Calu3 (cell line): ENCODE measurements around the gene MTG1. TPM values are rescaled to one million over a fixed set of nuclear protein-coding genes. Genes with fewer than 3 reads are reported as not detected.

ENCODE experiments used
- BruUV-seq: library from RNA; stranded (reverse); fragments of 400-500 nt; replicated peaks from 2 replicates; lab custom pipeline; 2021; lab: Mats Ljungman, UMichigan
- CTCF ChIA-PET: fragments of 300-600 bp; sonication (Branson Sonifier 250); formaldehyde crosslinking; loops from one replicate; lab custom pipeline; 2022; ENCODE audit warnings: antibody characterized with exemption; lab: Charles Lee
- DNase-seq: peaks from one replicate; pipeline ENCODE4 v3.0.0; 2022
- H3K27ac Mint-ChIP-seq: one replicate; pipeline ENCODE4 v1.8.0; 2022; ENCODE audit warnings: mixed read lengths; ENCODE audit not compliant: unreplicated experiment
- H3K27me3 Mint-ChIP-seq: one replicate; pipeline ENCODE4 v1.8.0; 2022; ENCODE audit warnings: mixed read lengths; ENCODE audit not compliant: unreplicated experiment
- H3K36me3 Mint-ChIP-seq: one replicate; pipeline ENCODE4 v1.8.0; 2022; ENCODE audit warnings: mild to moderate bottlenecking, moderate library complexity, mixed read lengths; ENCODE audit not compliant: insufficient read depth, unreplicated experiment
- H3K4me1 Mint-ChIP-seq: one replicate; pipeline ENCODE4 v1.8.0; 2022; ENCODE audit warnings: mild to moderate bottlenecking, low read depth, mixed read lengths; ENCODE audit not compliant: unreplicated experiment
- H3K4me3 Mint-ChIP-seq: one replicate; pipeline ENCODE4 v1.8.0; 2022; ENCODE audit warnings: mild to moderate bottlenecking, low read depth, moderate library complexity, mixed read lengths; ENCODE audit not compliant: unreplicated experiment
- H3K9me3 Mint-ChIP-seq: one replicate; pipeline ENCODE4 v1.8.0; 2022; ENCODE audit warnings: low read depth, mixed read lengths; ENCODE audit not compliant: unreplicated experiment
- CTCF ChIP-seq: fragments of 200-600 bp; IDR thresholded peaks from one replicate; pipeline ENCODE4 v1.8.0; 2022; ENCODE audit warnings: antibody characterized with exemption; ENCODE audit not compliant: unreplicated experiment
- intact Hi-C: fragments of 100-400 bp; cut with micrococcal nuclease; formaldehyde crosslinking; loops from one replicate; pipeline ENCODE4 v1.10.0; 2022; ENCODE audit not compliant: unreplicated experiment
- total RNA-seq: library from RNA; stranded (reverse); gene quantifications from 2 replicates; pipeline ENCODE4 v1.2.3, GENCODE V29; 2022

MTG1 gene
- total RNA-seq, 1 experiment from 2014 or later = 39.5 TPM

GRCh38 chr10:133445268-133445732 lies 51.3 kb downstream of the MTG1 start:
- H3K27me3 Mint-ChIP-seq = no peaks in the 10 kb centered on the region
- no peaks in the 10 kb centered on the region for H3K4me1 Mint-ChIP-seq
- TF ChIP-seq CTCF = no peak
- no peak overlapping the region for H3K27ac Mint-ChIP-seq
- BruUV-seq = no TSS peak
- intact Hi-C loops = no loop called here
- no peak for DNase-seq
- CTCF ChIA-PET = no interaction called here
- no peak overlapping the region for H3K4me3 Mint-ChIP-seq
- peaks cover 10% of the 10 kb centered on the region for H3K9me3 Mint-ChIP-seq
- peaks cover 15% of the 10 kb centered on the region for H3K36me3 Mint-ChIP-seq

GRCh38 chr10:133445751-133446708 lies 52.1 kb downstream of the MTG1 start:
- TF ChIP-seq CTCF = no peak
- CTCF ChIA-PET = no interaction called here
- no peak for DNase-seq
- no TSS peak for BruUV-seq
- no peak overlapping the region for H3K4me3 Mint-ChIP-seq
- H3K9me3 Mint-ChIP-seq = peaks cover 10% of the 10 kb centered on the region
- intact Hi-C loops = no loop called here
- no peaks in the 10 kb centered on the region for H3K27me3 Mint-ChIP-seq
- no peaks in the 10 kb centered on the region for H3K4me1 Mint-ChIP-seq
- peaks cover 15% of the 10 kb centered on the region for H3K36me3 Mint-ChIP-seq
- H3K27ac Mint-ChIP-seq = no peak overlapping the region

GRCh38 chr10:133446979-133447378 lies 53.0 kb downstream of the MTG1 start:
- Mint-ChIP-seq H3K9me3 (peaks cover 10% of the 10 kb centered on the region), H3K4me1 (no peaks in the 10 kb centered on the region), H3K27me3 (no peaks in the 10 kb centered on the region), H3K27ac (no peak overlapping the region), H3K4me3 (no peak overlapping the region), H3K36me3 (peaks cover 15% of the 10 kb centered on the region)
- DNase-seq = no peak
- intact Hi-C loops = no loop called here
- no peak for TF ChIP-seq CTCF
- CTCF ChIA-PET = no interaction called here
- no TSS peak for BruUV-seq

GRCh38 chr10:133448120-133448519 lies 54.2 kb downstream of the MTG1 start:
- H3K9me3 Mint-ChIP-seq = peaks cover 10% of the 10 kb centered on the region
- intact Hi-C loops = no loop called here
- H3K36me3 Mint-ChIP-seq = peaks cover 15% of the 10 kb centered on the region
- no TSS peak for BruUV-seq
- H3K4me1 Mint-ChIP-seq = no peaks in the 10 kb centered on the region
- CTCF ChIA-PET = no interaction called here
- no peaks in the 10 kb centered on the region for H3K27me3 Mint-ChIP-seq
- DNase-seq = no peak
- no peak for TF ChIP-seq CTCF
- H3K27ac Mint-ChIP-seq = no peak overlapping the region
- no peak overlapping the region for H3K4me3 Mint-ChIP-seq
